Measurements from ENCODE around the gene ZCCHC10.
"Not testable (repeated sequence)": the region's sequence is repeated elsewhere in the genome, so short reads cannot be mapped to it uniquely, and the experiment has no call there.

The ZCCHC10 gene

GRCh38 chr5:132972436-132972828 lies 53.9 kb downstream of the ZCCHC10 start:
- DNase-seq = not testable (repeated sequence)

DNA sequence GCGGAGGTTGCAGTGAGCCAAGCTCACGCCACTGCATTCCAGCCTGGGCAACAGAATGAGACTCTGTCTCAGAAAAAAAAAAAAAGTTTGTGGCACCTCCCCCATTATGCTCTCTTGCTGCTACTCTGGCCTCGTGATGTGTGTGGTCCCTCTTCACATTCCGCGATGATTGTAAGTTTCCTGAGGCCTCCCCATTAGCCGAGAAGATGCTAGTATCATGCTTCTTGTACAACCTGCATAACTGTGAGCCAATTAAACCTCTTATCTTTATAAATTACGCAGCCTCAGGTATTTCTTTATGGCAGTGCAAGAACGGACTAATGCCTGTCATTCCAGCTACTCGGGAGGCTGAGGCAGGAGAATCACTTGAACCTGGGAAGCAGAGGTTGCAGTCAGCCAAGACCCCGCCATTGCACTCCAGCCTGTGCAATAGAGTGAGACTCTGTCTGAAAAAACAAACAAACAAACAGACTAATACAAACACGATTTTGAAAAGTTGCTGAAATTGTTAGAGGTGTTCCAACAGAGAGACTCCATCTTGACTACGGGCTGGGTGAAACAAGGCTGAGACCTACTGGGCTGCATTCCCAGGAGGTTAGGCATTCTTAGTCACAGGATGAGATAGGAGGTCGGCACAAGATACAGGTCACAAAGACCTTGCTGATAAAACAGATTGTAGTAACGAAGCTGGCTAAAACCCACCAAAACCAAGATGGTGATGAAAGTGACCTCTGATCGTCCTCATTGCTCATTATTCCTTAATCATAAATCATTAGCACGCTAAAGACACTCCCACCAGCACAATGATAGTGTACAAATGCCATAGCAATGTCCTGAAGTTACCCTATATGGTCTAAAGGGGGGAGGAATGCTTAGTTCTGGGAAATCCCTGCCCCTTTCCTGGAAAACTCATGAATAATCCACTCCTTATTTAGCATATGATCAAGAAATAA lies 54.6 kb downstream of the ZCCHC10 start:
- no peak for DNase-seq

- DNase-seq = no peak
Observed at GRCh38 chr5:132965120-132965519, 61.2 kb downstream of the ZCCHC10 start.

DNA sequence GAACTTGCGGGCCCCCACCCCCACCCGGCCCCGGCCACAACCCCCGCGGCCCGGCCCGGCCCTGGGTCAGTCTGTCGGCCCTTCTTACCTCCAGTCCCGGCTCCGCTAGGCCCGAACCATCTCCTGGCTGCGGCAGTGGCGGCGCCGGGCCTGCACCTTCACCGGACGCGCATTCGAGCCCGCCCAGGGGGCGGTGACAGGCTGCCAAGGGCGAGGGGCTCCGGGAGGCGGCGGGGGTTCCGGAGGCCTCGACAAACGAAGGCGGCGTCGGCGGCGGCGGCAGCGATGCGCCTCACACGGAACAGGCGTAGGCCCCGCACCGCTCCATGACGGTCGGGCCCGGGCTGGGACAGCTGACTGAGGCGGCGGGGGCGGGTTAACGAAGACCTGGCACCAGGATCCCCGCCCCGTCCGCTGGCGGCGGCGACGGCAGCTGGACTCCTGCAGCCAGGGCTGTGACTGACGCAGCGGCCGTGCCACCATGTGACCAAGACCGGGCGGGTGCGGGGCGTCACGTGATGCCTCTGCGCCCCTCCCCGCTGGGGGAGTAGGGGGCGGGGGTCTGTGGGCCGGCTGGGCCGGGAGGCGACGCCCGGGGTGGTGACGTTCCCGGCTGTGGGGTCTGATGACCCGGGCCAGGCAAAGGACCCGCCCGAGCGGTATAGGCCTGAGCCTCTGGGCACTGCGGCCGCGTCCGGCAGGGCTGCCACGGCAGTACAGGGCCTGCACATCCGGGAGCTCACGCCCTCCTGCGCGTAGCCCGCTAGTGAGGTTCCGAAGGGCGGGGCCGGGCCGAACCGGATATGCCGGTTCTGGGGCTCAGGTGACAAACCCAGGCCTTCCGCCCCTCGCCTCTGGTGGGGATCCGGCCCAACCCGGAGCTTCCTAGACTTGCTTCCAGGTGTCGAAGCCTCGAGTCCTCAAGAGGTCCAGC lies 62.9 kb downstream of the ZCCHC10 start, which contains the start of gene AFF4:
TSS of gene AFF4 (minus strand) at position 464 of the 934 bp plus-strand sequence. CDS start 26,445 bp downstream, outside the sequence.
- DNase-seq = peak; percentile 77 to 94 (median 81)

GRCh38 chr5:132962429-132963021 lies 63.8 kb downstream of the ZCCHC10 start:
- DNase-seq = peak in 3 of 5 donors; percentile 1 to 23 (median 12)

- no peak for DNase-seq
Observed at GRCh38 chr5:132961887-132962286, 64.5 kb downstream of the ZCCHC10 start.

GRCh38 chr5:132961123-132961815 lies 65.1 kb downstream of the ZCCHC10 start:
- not testable (repeated sequence) for DNase-seq

- DNase-seq = not testable (repeated sequence)
Observed at GRCh38 chr5:132956166-132956799, 70.1 kb downstream of the ZCCHC10 start.

GRCh38 chr5:132953710-132954109 lies 72.6 kb downstream of the ZCCHC10 start:
- DNase-seq = no peak

GRCh38 chr5:132952829-132953228 lies 73.5 kb downstream of the ZCCHC10 start:
- no peak for DNase-seq

- DNase-seq = no peak
Observed at GRCh38 chr5:132951897-132952296, 74.5 kb downstream of the ZCCHC10 start.

GRCh38 chr5:132949136-132949535 lies 77.2 kb downstream of the ZCCHC10 start:
- no peak for DNase-seq

DNA sequence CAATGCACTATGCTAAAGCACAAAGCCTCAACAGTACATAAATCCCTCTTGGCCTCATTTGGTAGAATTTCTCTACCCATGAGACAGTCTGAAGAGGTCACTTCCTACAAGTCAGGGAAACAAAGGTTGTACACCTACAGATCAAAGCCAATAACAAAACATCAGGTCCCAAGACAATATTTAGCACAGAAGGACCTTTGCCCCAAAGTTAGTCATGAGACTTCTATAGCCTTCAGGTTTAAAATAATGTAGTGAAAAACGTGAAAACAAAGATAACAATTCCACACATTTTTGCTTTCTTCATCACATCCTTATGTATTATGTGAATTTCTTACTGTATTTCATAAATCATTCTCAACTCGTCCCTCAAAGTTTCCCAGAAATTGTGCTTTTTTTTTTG lies 78.7 kb downstream of the ZCCHC10 start:
- no peak for DNase-seq
